ENCODE data around the gene C2orf92. TPM values are rescaled to one million over a fixed set of nuclear protein-coding genes. Genes with fewer than 3 reads are reported as not detected.
"Not testable (repeated sequence)": the region's sequence is repeated elsewhere in the genome, so short reads cannot be mapped to it uniquely, and the experiment has no call there.

C2orf92 gene
- total RNA-seq, 1 donor from 2014 or later, result 15.6 TPM

- intact Hi-C loops (cut with micrococcal nuclease), result loop anchor here (5.0 kb wide), 5 partner anchors 338 to 1512 kb away; partner anchors contain the start of genes ARID5A, C2orf15, DUSP2 and TMEM131
Observed at GRCh38 chr2:97659256-97660043, 10.1 kb upstream of the C2orf92 start.

- intact Hi-C loops (cut with micrococcal nuclease), result loop anchor here (5.0 kb wide), 5 partner anchors 337 to 1513 kb away; partner anchors contain the start of genes ARID5A, C2orf15, DUSP2 and TMEM131
Observed at GRCh38 chr2:97660044-97660774, 9.3 kb upstream of the C2orf92 start.

GRCh38 chr2:97660775-97661389 lies 8.6 kb upstream of the C2orf92 start:
- intact Hi-C loops (cut with micrococcal nuclease), result loop anchor here (5.0 kb wide), 5 partner anchors 336 to 1514 kb away; partner anchors contain the start of genes ARID5A, C2orf15, DUSP2 and TMEM131

GRCh38 chr2:97661927-97662326 lies 7.6 kb upstream of the C2orf92 start:
- intact Hi-C loops (cut with micrococcal nuclease), result loop anchor here (5.0 kb wide), 5 partner anchors 335 to 1515 kb away; partner anchors contain the start of genes ARID5A, C2orf15, DUSP2 and TMEM131

- intact Hi-C loops (cut with micrococcal nuclease), result loop anchor here (5.0 kb wide), 5 partner anchors 335 to 1515 kb away; partner anchors contain the start of genes ARID5A, C2orf15, DUSP2 and TMEM131
Observed at GRCh38 chr2:97662386-97662894, 7.1 kb upstream of the C2orf92 start.

GRCh38 chr2:97662895-97663625 lies 6.5 kb upstream of the C2orf92 start:
- intact Hi-C loops (cut with micrococcal nuclease), result loop anchor here (5.0 kb wide), 5 partner anchors 334 to 1516 kb away; partner anchors contain the start of genes ARID5A, C2orf15, DUSP2 and TMEM131

GRCh38 chr2:97663626-97663961 lies 5.9 kb upstream of the C2orf92 start:
- intact Hi-C loops (cut with micrococcal nuclease), result loop anchor here (5.0 kb wide), 5 partner anchors 334 to 1516 kb away; partner anchors contain the start of genes ARID5A, C2orf15, DUSP2 and TMEM131

- intact Hi-C loops (cut with micrococcal nuclease), result loop anchor here (1.0 to 5.0 kb wide), 11 partner anchors 19 to 1517 kb away; partner anchors contain the start of genes ARID5A, C2orf15, DUSP2 and LMAN2L
Observed at GRCh38 chr2:97663962-97664635, 5.4 kb upstream of the C2orf92 start, which contains the start of gene ACTR1B. ACTR1B (minus strand) TSS chr2:97664044; CDS start chr2:97663890, 154 bp downstream.

- intact Hi-C loops (cut with micrococcal nuclease), result loop anchor here (1.0 to 5.0 kb wide), 11 partner anchors 19 to 1517 kb away; partner anchors contain the start of genes ARID5A, C2orf15, DUSP2 and LMAN2L
Observed at GRCh38 chr2:97664636-97664970, 4.9 kb upstream of the C2orf92 start.

GRCh38 chr2:97670471-97670870 lies 958 bp downstream of the C2orf92 start:
- intact Hi-C loops (cut with micrococcal nuclease), result no loop called here

GRCh38 chr2:97671526-97671925 lies 2.0 kb downstream of the C2orf92 start:
- intact Hi-C loops (cut with micrococcal nuclease), result no loop called here

- intact Hi-C loops (cut with micrococcal nuclease), result not testable (repeated sequence)
Observed at GRCh38 chr2:97672606-97673140, 3.2 kb downstream of the C2orf92 start.

GRCh38 chr2:97673182-97673914 lies 3.8 kb downstream of the C2orf92 start:
- intact Hi-C loops (cut with micrococcal nuclease), result no loop called here

- intact Hi-C loops (cut with micrococcal nuclease), result no loop called here
Observed at GRCh38 chr2:97673915-97674283, 4.4 kb downstream of the C2orf92 start.

GRCh38 chr2:97675430-97676113 lies 6.1 kb downstream of the C2orf92 start:
- intact Hi-C loops (cut with micrococcal nuclease), result no loop called here

GRCh38 chr2:97676620-97677019 lies 7.1 kb downstream of the C2orf92 start:
- intact Hi-C loops (cut with micrococcal nuclease), result no loop called here

GRCh38 chr2:97677480-97677879 lies 8.0 kb downstream of the C2orf92 start:
- intact Hi-C loops (cut with micrococcal nuclease), result no loop called here

- intact Hi-C loops (cut with micrococcal nuclease), result no loop called here
Observed at GRCh38 chr2:97678298-97678697, 8.8 kb downstream of the C2orf92 start.

All from T-helper 1 cell treated with Interleukin-12 subunit alpha and Interleukin-12 subunit beta and Interleukin-4 antibody, amounts not matched to agents 30 ng/mL and 1 ng/mL, for 36 hours (primary cell).